SK-N-SH (cell line): ENCODE data around the gene ZER1. TPM values are rescaled to one million over a fixed set of nuclear protein-coding genes. Genes with fewer than 3 reads are reported as not detected.
A peak's percentile ranks its signal among the peaks of the same experiment; 100 is the strongest.

Experiments
- CTCF ChIA-PET: fragments of 300-600, 350-600 bp; formaldehyde crosslinking; extraction: SDS; loops from one replicate; lab custom pipeline; 2021; lab: Yijun Ruan, JAX
- POLR2A ChIA-PET: fragments of 350-600 bp; sonication (Branson Sonifier 250); formaldehyde crosslinking; extraction: SDS; loops from one replicate; lab custom pipeline; 2020; ENCODE audit warnings: antibody characterized with exemption, inconsistent platforms; lab: Yijun Ruan, JAX
- DNase-seq: peaks from one replicate; pipeline ENCODE4 v3.0.0; 2012
- H2AFZ ChIP-seq: fragments of 200-600 bp; sonication (generic); 2 replicates; pipeline ENCODE4 v1.8.1; 2016; ENCODE audit warnings: antibody characterized with exemption, mild to moderate bottlenecking, low read depth
- H3F3A ChIP-seq: fragments of 200-600 bp; sonication (generic); replicated peaks from 2 replicates; pipeline ENCODE3; 2016; ENCODE audit warnings: antibody characterized with exemption, mild to moderate bottlenecking; ENCODE audit not compliant: insufficient read depth
- H3K27ac ChIP-seq, 2 experiments: fragments of 200-500 bp in 1 of 2; fragments of 200-600 bp in 1 of 2; sonication (Bioruptor generic) in 1 of 2; sonication (generic), shearing (Covaris generic) in 1 of 2; 2 replicates each; pipeline versions ENCODE4 v1.5.1 to v1.6.1; 2014 to 2016; ENCODE audit warnings: low read depth in 2 of 2, inconsistent platforms in 1 of 2, low read length in 1 of 2, mild to moderate bottlenecking in 1 of 2, mixed read lengths in 1 of 2
- H3K27me3 ChIP-seq: fragments of 200-600 bp; sonication (generic), shearing (Covaris generic); 2 replicates; pipeline ENCODE4 v1.6.1; 2016; ENCODE audit warnings: mixed run types; ENCODE audit not compliant: insufficient read depth
- H3K36me3 ChIP-seq, 2 experiments: fragments of 200-500 bp in 1 of 2; fragments of 200-600 bp in 1 of 2; sonication (Bioruptor generic) in 1 of 2; sonication (generic) in 1 of 2; replicated peaks in 1 of 2; 2 replicates each; pipeline versions ENCODE3 to v1.5.1; 2014 to 2016; ENCODE audit warnings: low read length in 1 of 2, mild to moderate bottlenecking in 1 of 2; ENCODE audit not compliant: insufficient read depth in 2 of 2, control insufficient read depth in 1 of 2
- H3K4me1 ChIP-seq, 2 experiments: fragments of 200-500 bp in 1 of 2; fragments of 200-600 bp in 1 of 2; sonication (Bioruptor generic) in 1 of 2; sonication (generic), shearing (Covaris generic) in 1 of 2; 2 replicates each; pipeline versions ENCODE4 v1.5.1 to v1.6.1; 2014 to 2016; ENCODE audit warnings: low read depth in 1 of 2, low read length in 1 of 2, mixed run types in 1 of 2; ENCODE audit not compliant: insufficient read depth in 2 of 2, control insufficient read depth in 1 of 2
- H3K4me2 ChIP-seq: fragments of 200-600 bp; sonication (generic), shearing (Covaris generic); 2 replicates; pipeline ENCODE4 v1.6.1; 2017; ENCODE audit warnings: mixed run types
- H3K4me3 ChIP-seq, 2 experiments: fragments of 200-500 bp in 1 of 2; fragments of 200-600 bp in 1 of 2; sonication (Bioruptor generic) in 1 of 2; sonication (generic), shearing (Covaris generic) in 1 of 2; 2 replicates each; pipeline versions ENCODE4 v1.5.1 to v1.8.1; 2014 to 2016; ENCODE audit warnings: low read depth in 2 of 2, inconsistent platforms in 1 of 2, low read length in 1 of 2, mild to moderate bottlenecking in 1 of 2, mixed read lengths in 1 of 2, moderate library complexity in 1 of 2
- H3K79me2 ChIP-seq: fragments of 200-600 bp; sonication (generic); 2 replicates; pipeline ENCODE4 v1.8.1; 2017; ENCODE audit warnings: mild to moderate bottlenecking; ENCODE audit not compliant: insufficient read depth
- H3K9ac ChIP-seq: fragments of 200-600 bp; sonication (generic); 2 replicates; pipeline ENCODE4 v1.6.1; 2017; ENCODE audit warnings: mixed run types
- H3K9me2 ChIP-seq: fragments of 200-600 bp; sonication (generic); 2 replicates; pipeline ENCODE4 v1.6.1; 2017; ENCODE audit warnings: mixed run types
- H3K9me3 ChIP-seq: fragments of 200-600 bp; sonication (generic); 2 replicates; pipeline ENCODE4 v1.6.1; 2017; ENCODE audit warnings: mixed run types, mild to moderate bottlenecking, moderate library complexity
- H4K20me1 ChIP-seq: fragments of 200-600 bp; sonication (generic); 2 replicates; pipeline ENCODE4 v1.6.1; 2017; ENCODE audit warnings: mild to moderate bottlenecking, mixed run types; ENCODE audit not compliant: insufficient read depth
- CHD2 ChIP-seq: fragments of 150-350 bp; IDR thresholded peaks from 2 replicates; pipeline ENCODE4 v1.6.1; 2018; ENCODE audit warnings: low read length; ENCODE audit not compliant: partially characterized antibody
- EP300 ChIP-seq, 2 experiments: IDR thresholded peaks; 2 replicates each; pipeline versions ENCODE4 v1.4.0 to v1.6.1; 2012; ENCODE audit warnings: borderline replicate concordance in 1 of 2, low read depth in 1 of 2, low read length in 1 of 2
- MXI1 ChIP-seq: IDR thresholded peaks from 2 replicates; pipeline ENCODE4 v1.6.1; 2012; ENCODE audit warnings: mild to moderate bottlenecking, low read depth, low read length, improper control_type of control experiment
- NRF1 ChIP-seq: IDR thresholded peaks from 2 replicates; pipeline ENCODE4 v1.6.1; 2012; ENCODE audit warnings: low read depth, mild to moderate bottlenecking, low read length
- PBX3 ChIP-seq: IDR thresholded peaks from 2 replicates; pipeline ENCODE4; 2012
- POLR2AphosphoS5 ChIP-seq: IDR thresholded peaks from 2 replicates; pipeline ENCODE4 v1.6.1; 2012; ENCODE audit warnings: low read depth, low read length
- RAD21 ChIP-seq: IDR thresholded peaks from 2 replicates; pipeline ENCODE4 v1.6.1; 2012; ENCODE audit warnings: mild to moderate bottlenecking, low read length
- RCOR1 ChIP-seq: fragments of 150-350 bp; IDR thresholded peaks from 2 replicates; pipeline ENCODE4 v1.6.1; 2017; ENCODE audit warnings: antibody characterized with exemption, low read length
- RFX5 ChIP-seq: IDR thresholded peaks from 2 replicates; pipeline ENCODE4 v1.6.1; 2012; ENCODE audit warnings: mild to moderate bottlenecking, improper control_type of control experiment, low read length
- SIN3A ChIP-seq: IDR thresholded peaks from 2 replicates; pipeline ENCODE4 v1.6.1; 2012; ENCODE audit warnings: low read depth, mild to moderate bottlenecking, low read length, moderate library complexity, borderline replicate concordance
- SMC3 ChIP-seq: IDR thresholded peaks from 2 replicates; pipeline ENCODE4 v1.6.1; 2012; ENCODE audit warnings: low read depth, low read length, improper control_type of control experiment
- TAF1 ChIP-seq: IDR thresholded peaks from 2 replicates; pipeline ENCODE4 v1.6.1; 2012; ENCODE audit warnings: low read depth, mild to moderate bottlenecking, low read length, moderate library complexity, borderline replicate concordance
- USF1 ChIP-seq: IDR thresholded peaks from 2 replicates; pipeline ENCODE4 v1.4.0; 2012; ENCODE audit warnings: low read depth, borderline replicate concordance
- YY1 ChIP-seq: IDR thresholded peaks from 2 replicates; pipeline ENCODE4 v1.4.0; 2012; ENCODE audit warnings: low read depth, mild to moderate bottlenecking
- WGBS: methylation state at CpG from one replicate; pipeline ENCODE4 v1.1.6; 2017; ENCODE audit warnings: low lambda C conversion rate; 5-methylcytosine and 5-hydroxymethylcytosine counted together
- polyA plus RNA-seq, 3 experiments: library from polyadenylated mRNA; depleted of rRNA; stranded (reverse); fragments of >200 nt; gene quantifications; 2 replicates each; pipeline ENCODE4 v1.2.3, GENCODE V29; 2012
- TF ChIP-seq, protein P1 (sequence below): IDR thresholded peaks from 2 replicates; pipeline ENCODE4 v1.6.1; 2012; ENCODE audit warnings: mild to moderate bottlenecking, low read depth, low read length, moderate library complexity

The ZER1 gene
- polyA plus RNA-seq, 1 of the 3 experiments (the other 2 are of a cell fraction), result 30.9 TPM

DNA sequence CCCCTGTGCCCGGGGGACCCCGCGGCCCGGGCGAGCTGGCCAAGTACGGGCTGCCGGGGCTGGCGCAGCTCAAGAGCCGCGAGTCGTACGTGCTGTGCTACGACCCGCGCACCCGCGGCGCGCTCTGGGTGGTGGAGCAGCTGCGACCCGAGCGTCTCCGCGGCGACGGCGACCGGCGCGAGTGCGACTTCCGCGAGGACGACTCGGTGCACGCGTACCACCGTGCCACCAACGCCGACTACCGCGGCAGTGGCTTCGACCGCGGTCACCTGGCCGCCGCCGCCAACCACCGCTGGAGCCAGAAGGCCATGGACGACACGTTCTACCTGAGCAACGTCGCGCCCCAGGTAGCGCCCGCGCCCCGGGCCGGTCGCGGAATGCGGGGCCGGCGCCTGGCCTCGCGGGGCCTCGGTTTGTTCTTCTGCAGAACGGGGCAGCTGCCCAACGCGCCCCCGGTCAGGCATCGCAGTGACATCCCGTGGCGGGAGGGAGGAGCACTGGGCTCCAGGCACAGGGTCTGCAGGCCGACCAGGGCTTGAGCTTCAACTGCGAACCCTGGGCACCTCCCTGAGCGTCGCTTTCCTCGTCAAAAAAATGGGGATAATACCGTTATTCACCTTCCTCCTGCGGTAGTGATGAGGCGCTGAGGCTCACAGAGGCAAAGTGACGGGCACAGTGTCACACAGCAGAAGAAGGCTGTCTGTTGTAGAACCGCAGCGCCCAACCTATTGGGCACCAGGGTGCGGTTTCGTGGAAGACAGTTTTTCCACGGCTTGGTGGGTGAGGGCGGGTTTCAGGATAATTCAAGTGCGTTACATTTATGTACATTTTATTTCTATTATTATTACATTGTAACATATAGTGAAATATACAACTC lies 47.4 kb upstream of the ZER1 start:
- H3F3A ChIP-seq, result peaks cover 16% of the 10 kb centered on the region
- peak overlapping the region; percentile 96 for H3K4me2 ChIP-seq
- peaks cover 0 to 17% of the 10 kb centered on the region in 2 experiments; a peak in 1 of 4 replicates for H3K4me1 ChIP-seq
- H3K4me3 ChIP-seq, result peak overlapping the region; percentile 60 to 72
- no peaks in the 10 kb centered on the region for H3K27me3 ChIP-seq
- ChIA-PET CTCF (interaction anchor here (0.6 to 4.1 kb wide), 32 partner anchors 8 to 441 kb away, joined by 3 to 34 read pairs (median 5); partner anchors contain the start of genes KYAT1, LRRC8A, PKN3 and SPOUT1), POLR2A (interaction anchor here (0.7 to 2.7 kb wide), 8 partner anchors 10 to 515 kb away, joined by 3 to 13 read pairs (median 4); partner anchors contain the start of genes SPOUT1 and ZDHHC12)
- DNase-seq, result peak; percentile 67
- TF ChIP-seq SIN3A (peak; percentile 23; the same call in 1 of the 2 replicates), POLR2AphosphoS5 (no peak)
- H3K79me2 ChIP-seq, result peaks cover 5% of the 10 kb centered on the region; the same call in 1 of the 2 replicates
- peaks cover 6% of the 10 kb centered on the region; the same call in 1 of the 2 replicates for H4K20me1 ChIP-seq
- peaks cover 0 to 25% of the 10 kb centered on the region in 2 experiments for H3K36me3 ChIP-seq
- H2AFZ ChIP-seq, result 0 out of 2 replicates have a peak overlapping the region, but pooled peaks have one; percentile 22
- 8% methylated on average over 34 of the region's 90 CpGs for whole genome bisulfite sequencing
- no peaks in the 10 kb centered on the region for H3K9me3 ChIP-seq
- H3K9ac ChIP-seq, result peak overlapping the region; percentile 30; the same call in 1 of the 2 replicates
- H3K9me2 ChIP-seq, result no peaks in the 10 kb centered on the region
- peak overlapping the region in 1 of 2 experiments; percentile 83; a peak in 3 of 4 replicates for H3K27ac ChIP-seq

GRCh38 chr9:128818099-128818838 lies 46.5 kb upstream of the ZER1 start, which contains the start of gene ENDOG:
TSS of gene ENDOG (plus strand) at chr9:128818500. CDS start at chr9:128818685, 185 bp downstream.
- POLR2A ChIA-PET, result interaction anchor here (0.6 to 2.7 kb wide), 11 partner anchors 10 to 602 kb away, joined by 3 to 13 read pairs (median 4); partner anchors contain the start of genes SPOUT1 and ZDHHC12
- H3K27ac ChIP-seq, result peak within 1 kb of the TSS; percentile 37 to 83; a peak in 3 of 4 replicates
- H3K27me3 ChIP-seq, result no peaks in the 10 kb centered on the region
- peaks cover 6% of the 10 kb centered on the region; the same call in 1 of the 2 replicates for H4K20me1 ChIP-seq
- H3K79me2 ChIP-seq, result peaks cover 5% of the 10 kb centered on the region; the same call in 1 of the 2 replicates
- 2% methylated on average over 24 of the region's 70 CpGs for WGBS
- CTCF ChIA-PET, result interaction anchor here (0.5 to 4.1 kb wide), 40 partner anchors 8 to 441 kb away, joined by 3 to 34 read pairs (median 4); partner anchors contain the start of genes KYAT1, LRRC8A, PKN3 and PTPA
- H3K9me3 ChIP-seq, result no peaks in the 10 kb centered on the region
- H3K4me2 ChIP-seq, result peak within 1 kb of the TSS; percentile 96
- DNase-seq, result peak; percentile 99
- H3K4me3 ChIP-seq, result peak within 1 kb of the TSS; percentile 60 to 72
- no peaks in the 10 kb centered on the region for H3K9me2 ChIP-seq
- peak within 1 kb of the TSS; percentile 56; the same call in 1 of the 2 replicates for H3K9ac ChIP-seq
- peaks cover 16% of the 10 kb centered on the region for H3F3A ChIP-seq
- peaks cover 0 to 18% of the 10 kb centered on the region in 2 experiments for H3K36me3 ChIP-seq
- H2AFZ ChIP-seq, result peak within 1 kb of the TSS; percentile 82; the same call in 1 of the 2 replicates
- peaks cover 0 to 17% of the 10 kb centered on the region in 2 experiments; a peak in 1 of 4 replicates for H3K4me1 ChIP-seq
- TF ChIP-seq NRF1, result peak; percentile 96
- TF ChIP-seq SIN3A, result peak; percentile 90; the same call in 1 of the 2 replicates
- no peak for TF ChIP-seq USF1
- TF ChIP-seq, protein P1, sequence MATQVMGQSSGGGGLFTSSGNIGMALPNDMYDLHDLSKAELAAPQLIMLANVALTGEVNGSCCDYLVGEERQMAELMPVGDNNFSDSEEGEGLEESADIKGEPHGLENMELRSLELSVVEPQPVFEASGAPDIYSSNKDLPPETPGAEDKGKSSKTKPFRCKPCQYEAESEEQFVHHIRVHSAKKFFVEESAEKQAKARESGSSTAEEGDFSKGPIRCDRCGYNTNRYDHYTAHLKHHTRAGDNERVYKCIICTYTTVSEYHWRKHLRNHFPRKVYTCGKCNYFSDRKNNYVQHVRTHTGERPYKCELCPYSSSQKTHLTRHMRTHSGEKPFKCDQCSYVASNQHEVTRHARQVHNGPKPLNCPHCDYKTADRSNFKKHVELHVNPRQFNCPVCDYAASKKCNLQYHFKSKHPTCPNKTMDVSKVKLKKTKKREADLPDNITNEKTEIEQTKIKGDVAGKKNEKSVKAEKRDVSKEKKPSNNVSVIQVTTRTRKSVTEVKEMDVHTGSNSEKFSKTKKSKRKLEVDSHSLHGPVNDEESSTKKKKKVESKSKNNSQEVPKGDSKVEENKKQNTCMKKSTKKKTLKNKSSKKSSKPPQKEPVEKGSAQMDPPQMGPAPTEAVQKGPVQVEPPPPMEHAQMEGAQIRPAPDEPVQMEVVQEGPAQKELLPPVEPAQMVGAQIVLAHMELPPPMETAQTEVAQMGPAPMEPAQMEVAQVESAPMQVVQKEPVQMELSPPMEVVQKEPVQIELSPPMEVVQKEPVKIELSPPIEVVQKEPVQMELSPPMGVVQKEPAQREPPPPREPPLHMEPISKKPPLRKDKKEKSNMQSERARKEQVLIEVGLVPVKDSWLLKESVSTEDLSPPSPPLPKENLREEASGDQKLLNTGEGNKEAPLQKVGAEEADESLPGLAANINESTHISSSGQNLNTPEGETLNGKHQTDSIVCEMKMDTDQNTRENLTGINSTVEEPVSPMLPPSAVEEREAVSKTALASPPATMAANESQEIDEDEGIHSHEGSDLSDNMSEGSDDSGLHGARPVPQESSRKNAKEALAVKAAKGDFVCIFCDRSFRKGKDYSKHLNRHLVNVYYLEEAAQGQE, result 0 out of 2 replicates have a peak, but pooled peaks have one; percentile 13
- 0 out of 2 replicates have a peak, but pooled peaks have one; percentile 7 for TF ChIP-seq PBX3
- TF ChIP-seq RCOR1, result no peak
- TF ChIP-seq RFX5, result peak; percentile 56; the same call in 1 of the 2 replicates
- TF ChIP-seq SMC3, result peak; percentile 38; the same call in 1 of the 2 replicates
- peak; percentile 57 for TF ChIP-seq TAF1
- no peak for TF ChIP-seq EP300 (IDR thresholded peaks at IDR 0.05; ENCODE audit: borderline replicate concordance in 1 of 2, low read depth in 1 of 2, low read length in 1 of 2)
- TF ChIP-seq POLR2AphosphoS5, result peak; percentile 97
- peak; percentile 34; the same call in 1 of the 2 replicates for TF ChIP-seq RAD21
- TF ChIP-seq CHD2, result peak; percentile 52
- peak; percentile 58 for TF ChIP-seq MXI1
- TF ChIP-seq YY1, result peak; percentile 22; the same call in 1 of the 2 replicates
